K562 (cell line): Measurements from ENCODE around the gene STC2. TPM values are rescaled to one million over a fixed set of nuclear protein-coding genes. Genes with fewer than 3 reads are reported as not detected.

Experiments used
- BRCA1 ChIP-seq, 2 experiments: fragments of 450-650 bp in 1 of 2; sonication (generic) in 1 of 2; formaldehyde crosslinking in 1 of 2; IDR thresholded peaks; 2 replicates each; pipeline versions ENCODE4 v1.5.0 to v1.6.1; 2017 to 2020; ENCODE audit warnings: mild to moderate bottlenecking in 1 of 2, missing genetic modification reagents in 1 of 2
- CGGBP1 ChIP-seq: fragments of 250-450 bp; sonication (Bioruptor Pico); IDR thresholded peaks from 2 replicates; pipeline ENCODE4 v1.9.0; 2021; ENCODE audit warnings: mild to moderate bottlenecking
- ELF4 ChIP-seq: fragments of 450-650 bp; formaldehyde crosslinking; IDR thresholded peaks from 2 replicates; pipeline ENCODE4 v1.4.0; 2022; ENCODE audit warnings: missing genetic modification characterization
- EP400 ChIP-seq: fragments of 450-650 bp; IDR thresholded peaks from 2 replicates; pipeline ENCODE4 v1.6.1; 2017; ENCODE audit warnings: antibody characterized with exemption, mild to moderate bottlenecking, moderate library complexity
- FOXJ2 ChIP-seq: fragments of 200-800 bp; sonication (Bioruptor generic); IDR thresholded peaks from 2 replicates; pipeline ENCODE4 v1.6.1; 2016; ENCODE audit warnings: missing genetic modification characterization, missing compliant biosample characterization
- FOXP1 ChIP-seq: sonication (generic); formaldehyde crosslinking; IDR thresholded peaks from 2 replicates; pipeline ENCODE4 v1.8.0; 2022; ENCODE audit warnings: mild to moderate bottlenecking, missing genetic modification reagents
- ILK ChIP-seq: fragments of 450-650 bp; IDR thresholded peaks from 2 replicates; pipeline ENCODE4 v1.6.1; 2016; ENCODE audit warnings: missing genetic modification characterization, low read depth, mild to moderate bottlenecking, missing compliant biosample characterization, moderate library complexity, borderline replicate concordance
- PHTF2 ChIP-seq: fragments of 250-450 bp; sonication (Bioruptor Pico); IDR thresholded peaks from 2 replicates; pipeline ENCODE4 v1.5.0; 2021; ENCODE audit warnings: mild to moderate bottlenecking
- RERE ChIP-seq: sonication (generic); formaldehyde crosslinking; IDR thresholded peaks from 2 replicates; pipeline ENCODE4 v1.8.0; 2023; ENCODE audit warnings: missing genetic modification reagents, mild to moderate bottlenecking, borderline replicate concordance
- SIN3A ChIP-seq, 2 experiments: fragments of 150-350 bp in 1 of 2; IDR thresholded peaks; 2 replicates each; pipeline ENCODE4 v1.6.1; 2011 to 2016; ENCODE audit warnings: borderline replicate concordance in 2 of 2, low read depth in 2 of 2, low read length in 2 of 2, mild to moderate bottlenecking in 2 of 2, moderate library complexity in 2 of 2; ENCODE audit not compliant: control insufficient read depth in 1 of 2
- SIRT6 ChIP-seq: IDR thresholded peaks from one replicate; pipeline ENCODE4 v1.6.1; 2012; ENCODE audit warnings: low read depth, mild to moderate bottlenecking, control low read depth, inconsistent platforms, low read length, moderate library complexity
- SOX6 ChIP-seq: fragments of 450-650 bp; IDR thresholded peaks from 2 replicates; pipeline ENCODE4 v1.6.1; 2014; ENCODE audit warnings: mild to moderate bottlenecking
- ZBTB12 ChIP-seq: fragments of 250-450 bp; sonication (Bioruptor Pico); IDR thresholded peaks from 2 replicates; pipeline ENCODE4 v1.4.0; 2020
- ZBTB34 ChIP-seq: fragments of 250-450 bp; sonication (Bioruptor Pico); IDR thresholded peaks from 2 replicates; pipeline ENCODE4 v1.8.0; 2021; ENCODE audit warnings: mild to moderate bottlenecking, moderate library complexity
- ZNF324 ChIP-seq: fragments of 250-450 bp; sonication (Bioruptor Pico); IDR thresholded peaks from 2 replicates; pipeline ENCODE4 v1.4.0; 2020; ENCODE audit warnings: mild to moderate bottlenecking
- ZNF511 ChIP-seq: sonication (generic); formaldehyde crosslinking; IDR thresholded peaks from 2 replicates; pipeline ENCODE4 v1.8.0; 2022; ENCODE audit warnings: mild to moderate bottlenecking, missing genetic modification reagents
- polyA plus RNA-seq, 8 experiments: library from polyadenylated mRNA; depleted of rRNA in 4 of 8; stranded (reverse) in 5 of 8; unstranded in 3 of 8; fragments of >200 nt; fragmentation: Nextera tagmentation in 2 of 8; fragmentation: Illumina TruSeq in 1 of 8; extraction: Ambion mirVana in 2 of 8; extraction: Trizol in 1 of 8; gene quantifications; 2 replicates each; pipeline versions ENCODE4 v1.2.1 to v1.2.3, GENCODE V29; 2011 to 2014; ENCODE audit warnings: inconsistent platforms in 1 of 8, missing spikeins in 1 of 8
- total RNA-seq, 7 experiments: library from RNA; depleted of rRNA in 6 of 7; stranded (reverse); fragments of >200 nt in 6 of 7; fragmentation: Illumina TruSeq in 2 of 7; extraction: Trizol in 2 of 7; gene quantifications; 2 replicates each; pipeline versions ENCODE4 v1.2.1 to v1.2.3, GENCODE V29; 2011 to 2021; ENCODE audit warnings: low replicate concordance in 1 of 7

The STC2 gene
- total and polyA plus RNA-seq, 9 of the 15 experiments (the other 6 are each of a cell fraction or from before 2014, with no cell fraction given), result 0.62 to 31.7 (median 7.4) TPM

- no peak for TF ChIP-seq ILK (tag)
- no peak for TF ChIP-seq BRCA1 (IDR thresholded peaks at IDR 0.05)
- TF ChIP-seq BRCA1 (CRISPR knock-in tag; IDR thresholded peaks at IDR 0.05), result no peak
- TF ChIP-seq CGGBP1 (CRISPR knock-in tag), result no peak
- TF ChIP-seq SOX6, result peak; percentile 47; the same call in 1 of the 2 replicates
- TF ChIP-seq FOXJ2 (tag), result no peak
- TF ChIP-seq SIRT6, result no peak
- no peak for TF ChIP-seq ZBTB12 (CRISPR knock-in tag)
- peak; percentile 79 for TF ChIP-seq ZNF511 (CRISPR knock-in tag)
- peak; percentile 82 for TF ChIP-seq EP400
- no peak for TF ChIP-seq FOXP1
- no peak for TF ChIP-seq ELF4 (CRISPR knock-in tag)
- 0 out of 4 replicates have a peak, but pooled peaks of 1 of the 2 experiments have one; percentile 30 for TF ChIP-seq SIN3A (IDR thresholded peaks at IDR 0.05; ENCODE audit: borderline replicate concordance in 2 of 2, control insufficient read depth in 1 of 2, low read depth in 2 of 2, low read length in 2 of 2)
- TF ChIP-seq PHTF2 (CRISPR knock-in tag), result no peak
- TF ChIP-seq ZNF324 (CRISPR knock-in tag), result no peak
- TF ChIP-seq ZBTB34, result no peak
- 0 out of 2 replicates have a peak, but pooled peaks have one; percentile 30 for TF ChIP-seq RERE (CRISPR knock-in tag)
Measured at GRCh38 chr5:173327948-173328843, at the start of gene STC2 (continued).
